Astrocyte of the cerebellum (primary cell): Measurements from ENCODE around the gene TRAF2.

ENCODE experiments used
- DNase-seq: peaks from one replicate; pipeline ENCODE4 v3.0.0-alpha.2; 2011; ENCODE audit warnings: low read depth
- H3K4me3 ChIP-seq: 2 replicates; pipeline ENCODE4 v1.5.1; 2011; ENCODE audit warnings: mild to moderate bottlenecking, low read depth, low read length, moderate library complexity
- in situ Hi-C: cut with HindIII; loops from 2 replicates; pipeline ENCODE4 v1.10.0; 2017; ENCODE audit warnings: low sequenced_read_pairs
- TF ChIP-seq, protein P1 (sequence below): IDR thresholded peaks from 2 replicates; pipeline ENCODE4 v1.5.1; 2012; ENCODE audit warnings: low read length, low read depth, moderate library complexity, mild to moderate bottlenecking; ENCODE audit errors: missing control alignments

TRAF2 gene

DNA sequence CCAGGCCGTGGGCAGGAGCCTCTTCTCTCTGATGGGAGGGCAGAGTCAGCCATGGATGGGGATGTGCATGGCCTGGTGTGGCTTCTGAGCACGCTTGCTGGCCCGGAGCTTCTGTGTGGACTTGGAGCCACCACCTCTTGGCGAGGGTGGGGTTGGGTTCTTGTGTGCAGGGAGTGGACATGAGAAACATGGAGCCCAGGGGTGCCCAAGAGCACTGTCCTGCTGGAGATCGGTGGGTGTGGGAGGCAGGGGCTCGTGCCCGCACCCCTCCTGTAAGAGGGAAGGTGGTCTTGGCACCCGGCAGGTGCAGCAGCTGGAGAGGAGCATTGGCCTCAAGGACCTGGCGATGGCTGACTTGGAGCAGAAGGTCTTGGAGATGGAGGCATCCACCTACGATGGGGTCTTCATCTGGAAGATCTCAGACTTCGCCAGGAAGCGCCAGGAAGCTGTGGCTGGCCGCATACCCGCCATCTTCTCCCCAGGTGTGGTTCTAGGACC lies 34.5 kb downstream of the TRAF2 start:
- TF ChIP-seq, protein P1, sequence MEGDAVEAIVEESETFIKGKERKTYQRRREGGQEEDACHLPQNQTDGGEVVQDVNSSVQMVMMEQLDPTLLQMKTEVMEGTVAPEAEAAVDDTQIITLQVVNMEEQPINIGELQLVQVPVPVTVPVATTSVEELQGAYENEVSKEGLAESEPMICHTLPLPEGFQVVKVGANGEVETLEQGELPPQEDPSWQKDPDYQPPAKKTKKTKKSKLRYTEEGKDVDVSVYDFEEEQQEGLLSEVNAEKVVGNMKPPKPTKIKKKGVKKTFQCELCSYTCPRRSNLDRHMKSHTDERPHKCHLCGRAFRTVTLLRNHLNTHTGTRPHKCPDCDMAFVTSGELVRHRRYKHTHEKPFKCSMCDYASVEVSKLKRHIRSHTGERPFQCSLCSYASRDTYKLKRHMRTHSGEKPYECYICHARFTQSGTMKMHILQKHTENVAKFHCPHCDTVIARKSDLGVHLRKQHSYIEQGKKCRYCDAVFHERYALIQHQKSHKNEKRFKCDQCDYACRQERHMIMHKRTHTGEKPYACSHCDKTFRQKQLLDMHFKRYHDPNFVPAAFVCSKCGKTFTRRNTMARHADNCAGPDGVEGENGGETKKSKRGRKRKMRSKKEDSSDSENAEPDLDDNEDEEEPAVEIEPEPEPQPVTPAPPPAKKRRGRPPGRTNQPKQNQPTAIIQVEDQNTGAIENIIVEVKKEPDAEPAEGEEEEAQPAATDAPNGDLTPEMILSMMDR: no peak
- H3K4me3 ChIP-seq: no peak overlapping the region
- in situ Hi-C loops: no loop called here
- DNase-seq: no peak

DNA sequence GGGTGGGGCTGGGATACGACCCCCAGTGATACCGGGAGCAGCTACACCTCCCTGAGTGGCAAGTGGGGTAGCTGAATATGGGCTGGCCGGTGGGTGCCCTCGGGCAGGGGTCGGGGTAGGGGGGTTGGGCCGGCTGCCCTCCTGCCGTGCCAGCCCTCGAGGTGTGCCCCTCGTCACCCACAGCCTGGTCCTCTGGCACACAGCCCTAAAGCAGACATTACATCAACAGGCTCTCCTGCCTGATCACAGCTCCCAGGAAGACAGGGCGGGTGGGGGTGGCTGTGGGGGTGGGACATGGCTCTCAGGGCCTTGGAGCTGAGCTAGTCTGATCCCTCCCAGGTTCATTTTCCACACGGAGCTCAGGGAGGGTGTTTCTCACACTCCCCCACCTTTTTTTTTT lies 35.0 kb downstream of the TRAF2 start:
- no peak overlapping the region for H3K4me3 ChIP-seq
- no peak for DNase-seq
- in situ Hi-C loops: no loop called here
- TF ChIP-seq, protein P1: no peak

DNA sequence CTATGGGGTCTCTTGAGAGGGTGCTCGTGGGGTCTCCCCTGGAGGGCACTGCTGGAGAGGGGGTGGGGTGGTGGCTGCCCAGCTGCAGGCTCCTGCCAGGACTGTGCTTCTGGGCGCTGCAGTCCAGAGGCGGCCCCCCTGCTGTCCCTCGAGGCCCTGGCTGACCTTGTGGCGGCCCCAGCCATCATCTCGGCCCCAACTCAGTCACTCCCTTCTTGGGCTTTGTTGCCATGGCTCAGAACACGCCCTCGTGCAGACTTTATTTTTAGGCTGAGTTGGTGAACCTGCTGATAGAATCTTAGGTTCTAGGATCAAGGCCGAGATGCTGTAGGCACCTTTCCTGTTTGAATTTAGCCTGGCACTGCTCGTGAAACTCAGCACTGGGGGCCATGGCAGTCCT lies 35.4 kb downstream of the TRAF2 start:
- no peak for DNase-seq

DNA sequence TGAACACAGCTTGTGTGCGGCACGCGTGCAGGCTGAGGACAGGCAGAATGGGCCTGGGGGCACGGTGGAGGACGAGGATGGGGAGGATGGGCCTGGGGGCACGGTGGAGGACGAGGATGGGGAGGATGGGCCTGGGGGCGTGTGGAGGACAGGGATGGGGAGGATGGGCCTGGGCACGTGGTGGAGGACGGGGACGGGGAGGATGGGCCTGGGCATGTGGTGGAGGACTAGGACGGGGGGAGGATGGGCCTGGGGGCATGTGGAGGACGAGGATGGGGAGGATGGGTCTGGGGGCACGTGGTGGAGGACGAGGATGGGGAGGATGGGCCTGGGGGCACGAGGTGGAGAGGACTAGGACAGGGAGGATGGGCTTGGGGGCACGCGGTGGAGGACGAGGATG lies 36.2 kb downstream of the TRAF2 start:
- H3K4me3 ChIP-seq: no peak overlapping the region
- no peak for DNase-seq
- TF ChIP-seq, protein P1: no peak
- in situ Hi-C loops: no loop called here

More for the DNA sequence above, 35.4 kb downstream of the TRAF2 start:
- H3K4me3 ChIP-seq: no peak overlapping the region
- in situ Hi-C loops: no loop called here
- TF ChIP-seq, protein P1: no peak

DNA sequence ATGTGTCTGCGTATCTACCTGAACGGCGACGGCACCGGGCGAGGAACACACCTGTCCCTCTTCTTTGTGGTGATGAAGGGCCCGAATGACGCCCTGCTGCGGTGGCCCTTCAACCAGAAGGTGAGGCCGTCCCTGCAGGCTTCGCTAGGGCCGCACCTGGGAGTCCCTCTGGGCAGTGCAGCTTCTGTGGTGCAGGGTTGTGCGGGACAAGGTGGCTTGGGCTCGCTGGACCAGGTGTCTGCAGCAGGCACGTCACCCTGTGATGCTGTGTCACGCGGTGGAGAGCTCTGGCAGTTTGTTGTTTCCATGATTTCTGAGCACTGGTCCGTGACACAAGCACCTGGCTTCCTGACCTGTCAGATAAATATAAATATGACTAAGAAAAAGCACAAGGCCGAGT lies 37.6 kb downstream of the TRAF2 start:
- H3K4me3 ChIP-seq: no peak overlapping the region
- TF ChIP-seq, protein P1: no peak
- DNase-seq: no peak
- in situ Hi-C loops: no loop called here

DNA sequence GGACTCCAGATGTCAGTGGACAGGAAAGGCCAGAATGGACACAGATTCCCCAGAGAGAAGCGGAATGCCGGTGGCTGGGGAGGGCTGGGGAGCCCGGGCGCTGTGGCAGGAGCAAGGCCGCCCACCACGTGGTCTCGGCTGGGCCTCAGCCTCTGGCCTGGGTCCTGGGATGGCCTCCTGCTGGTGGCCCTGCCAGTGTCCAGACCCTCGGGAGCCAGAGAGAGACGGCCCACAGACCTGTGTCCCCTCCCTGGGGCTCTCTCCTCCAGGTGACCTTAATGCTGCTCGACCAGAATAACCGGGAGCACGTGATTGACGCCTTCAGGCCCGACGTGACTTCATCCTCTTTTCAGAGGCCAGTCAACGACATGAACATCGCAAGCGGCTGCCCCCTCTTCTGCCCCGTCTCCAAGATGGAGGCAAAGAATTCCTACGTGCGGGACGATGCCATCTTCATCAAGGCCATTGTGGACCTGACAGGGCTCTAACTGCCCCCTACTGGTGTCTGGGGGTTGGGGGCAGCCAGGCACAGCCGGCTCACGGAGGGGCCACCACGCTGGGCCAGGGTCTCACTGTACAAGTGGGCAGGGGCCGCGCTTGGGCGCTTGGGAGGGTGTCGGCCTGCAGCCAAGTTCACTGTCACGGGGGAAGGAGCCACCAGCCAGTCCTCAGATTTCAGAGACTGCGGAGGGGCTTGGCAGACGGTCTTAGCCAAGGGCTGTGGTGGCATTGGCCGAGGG lies 39.3 kb downstream of the TRAF2 start:
- no peak overlapping the region for H3K4me3 ChIP-seq
- in situ Hi-C loops: no loop called here
- no peak for DNase-seq
- TF ChIP-seq, protein P1: no peak
